ENCODE data around the gene COQ7.

Gene COQ7
- 12.1 to 19.9 (median 16.3) reads per million in 3 donors for total RNA-seq

GRCh38 chr16:19067349-19068236 lies at the start of gene COQ7:
Gene COQ7, plus strand, starts transcription at chr16:19067614. Its CDS starts 51 bp downstream, at chr16:19067665.
- no peaks in the 10 kb centered on the region for H3K27me3 ChIP-seq (replicated peaks; ENCODE audit: control insufficient read depth, insufficient read depth, low read length, poor library complexity, severe bottlenecking)
- peak within 1 kb of the TSS; percentile 75 for H3K4me3 ChIP-seq (ENCODE audit: insufficient read depth, low read depth, low read length, poor library complexity, severe bottlenecking)
- H3K27ac ChIP-seq (ENCODE audit: insufficient read depth, low read length, poor library complexity, severe bottlenecking) = peak within 1 kb of the TSS; percentile 100
- no peaks in the 10 kb centered on the region for H3K9me3 ChIP-seq (ENCODE audit: control insufficient read depth, low read length)
- H3K36me3 ChIP-seq (ENCODE audit: control insufficient read depth, insufficient read depth, low read length) = no peaks in the 10 kb centered on the region
- peak; percentile 97 to 98 (median 97) for DNase-seq
- H3K4me1 ChIP-seq (ENCODE audit: control insufficient read depth, insufficient read depth, low read length, poor library complexity, severe bottlenecking) = peaks cover 4% of the 10 kb centered on the region

- H3K27me3 ChIP-seq (replicated peaks; ENCODE audit: control insufficient read depth, insufficient read depth, low read length, poor library complexity, severe bottlenecking) = no peaks in the 10 kb centered on the region
- H3K27ac ChIP-seq (ENCODE audit: insufficient read depth, low read length, poor library complexity, severe bottlenecking) = no peak overlapping the region
- no peak overlapping the region for H3K4me3 ChIP-seq (ENCODE audit: insufficient read depth, low read depth, low read length, poor library complexity, severe bottlenecking)
- H3K4me1 ChIP-seq (ENCODE audit: control insufficient read depth, insufficient read depth, low read length, poor library complexity, severe bottlenecking) = no peaks in the 10 kb centered on the region
- no peak for DNase-seq
- H3K36me3 ChIP-seq (ENCODE audit: control insufficient read depth, insufficient read depth, low read length) = no peaks in the 10 kb centered on the region
- H3K9me3 ChIP-seq (ENCODE audit: control insufficient read depth, low read length) = no peaks in the 10 kb centered on the region
These were observed 46.7 kb upstream of the COQ7 start for GRCh38 chr16:19020689-19021088.

GRCh38 chr16:19021747-19022146 lies 45.7 kb upstream of the COQ7 start:
- H3K36me3 ChIP-seq (ENCODE audit: control insufficient read depth, insufficient read depth, low read length) = no peaks in the 10 kb centered on the region
- H3K4me3 ChIP-seq (ENCODE audit: insufficient read depth, low read depth, low read length, poor library complexity, severe bottlenecking) = no peak overlapping the region
- no peak for DNase-seq
- no peaks in the 10 kb centered on the region for H3K4me1 ChIP-seq (ENCODE audit: control insufficient read depth, insufficient read depth, low read length, poor library complexity, severe bottlenecking)
- H3K27ac ChIP-seq (ENCODE audit: insufficient read depth, low read length, poor library complexity, severe bottlenecking) = no peak overlapping the region
- H3K9me3 ChIP-seq (ENCODE audit: control insufficient read depth, low read length) = no peaks in the 10 kb centered on the region
- H3K27me3 ChIP-seq (replicated peaks; ENCODE audit: control insufficient read depth, insufficient read depth, low read length, poor library complexity, severe bottlenecking) = no peaks in the 10 kb centered on the region

- Histone ChIP-seq H3K4me3 (ENCODE audit: insufficient read depth, low read depth, low read length, poor library complexity, severe bottlenecking) (no peak overlapping the region), H3K27me3 (replicated peaks; ENCODE audit: control insufficient read depth, insufficient read depth, low read length, poor library complexity, severe bottlenecking) (no peaks in the 10 kb centered on the region), H3K27ac (ENCODE audit: insufficient read depth, low read length, poor library complexity, severe bottlenecking) (no peak overlapping the region), H3K9me3 (ENCODE audit: control insufficient read depth, low read length) (no peaks in the 10 kb centered on the region), H3K36me3 (ENCODE audit: control insufficient read depth, insufficient read depth, low read length) (no peaks in the 10 kb centered on the region), H3K4me1 (ENCODE audit: control insufficient read depth, insufficient read depth, low read length, poor library complexity, severe bottlenecking) (no peaks in the 10 kb centered on the region)
- no peak for DNase-seq
These were observed 40.0 kb upstream of the COQ7 start for GRCh38 chr16:19027416-19027815.

- Histone ChIP-seq H3K27ac (ENCODE audit: insufficient read depth, low read length, poor library complexity, severe bottlenecking) (no peak overlapping the region), H3K27me3 (replicated peaks; ENCODE audit: control insufficient read depth, insufficient read depth, low read length, poor library complexity, severe bottlenecking) (no peaks in the 10 kb centered on the region)
- DNase-seq = no peak
These were observed 37.4 kb upstream of the COQ7 start for GRCh38 chr16:19029980-19030379.

GRCh38 chr16:19031738-19032137 lies 35.7 kb upstream of the COQ7 start:
- DNase-seq = no peak
- Histone ChIP-seq H3K4me3 (ENCODE audit: insufficient read depth, low read depth, low read length, poor library complexity, severe bottlenecking) (no peak overlapping the region), H3K9me3 (ENCODE audit: control insufficient read depth, low read length) (no peaks in the 10 kb centered on the region), H3K27ac (ENCODE audit: insufficient read depth, low read length, poor library complexity, severe bottlenecking) (no peak overlapping the region), H3K36me3 (ENCODE audit: control insufficient read depth, insufficient read depth, low read length) (no peaks in the 10 kb centered on the region), H3K4me1 (ENCODE audit: control insufficient read depth, insufficient read depth, low read length, poor library complexity, severe bottlenecking) (no peaks in the 10 kb centered on the region), H3K27me3 (replicated peaks; ENCODE audit: control insufficient read depth, insufficient read depth, low read length, poor library complexity, severe bottlenecking) (no peaks in the 10 kb centered on the region)

More at GRCh38 chr16:19029980-19030379, 37.4 kb upstream of the COQ7 start:
- Histone ChIP-seq H3K4me3 (ENCODE audit: insufficient read depth, low read depth, low read length, poor library complexity, severe bottlenecking) (no peak overlapping the region), H3K9me3 (ENCODE audit: control insufficient read depth, low read length) (no peaks in the 10 kb centered on the region), H3K36me3 (ENCODE audit: control insufficient read depth, insufficient read depth, low read length) (no peaks in the 10 kb centered on the region), H3K4me1 (ENCODE audit: control insufficient read depth, insufficient read depth, low read length, poor library complexity, severe bottlenecking) (no peaks in the 10 kb centered on the region)

- no peaks in the 10 kb centered on the region for H3K4me1 ChIP-seq (ENCODE audit: control insufficient read depth, insufficient read depth, low read length, poor library complexity, severe bottlenecking)
- H3K4me3 ChIP-seq (ENCODE audit: insufficient read depth, low read depth, low read length, poor library complexity, severe bottlenecking) = no peak overlapping the region
- no peaks in the 10 kb centered on the region for H3K36me3 ChIP-seq (ENCODE audit: control insufficient read depth, insufficient read depth, low read length)
- H3K27ac ChIP-seq (ENCODE audit: insufficient read depth, low read length, poor library complexity, severe bottlenecking) = no peak overlapping the region
- H3K9me3 ChIP-seq (ENCODE audit: control insufficient read depth, low read length) = no peaks in the 10 kb centered on the region
- no peaks in the 10 kb centered on the region for H3K27me3 ChIP-seq (replicated peaks; ENCODE audit: control insufficient read depth, insufficient read depth, low read length, poor library complexity, severe bottlenecking)
- DNase-seq = no peak
These were observed 33.7 kb upstream of the COQ7 start for GRCh38 chr16:19033761-19034160.

- H3K27me3 ChIP-seq (replicated peaks; ENCODE audit: control insufficient read depth, insufficient read depth, low read length, poor library complexity, severe bottlenecking) = no peaks in the 10 kb centered on the region
- DNase-seq = no peak
- H3K9me3 ChIP-seq (ENCODE audit: control insufficient read depth, low read length) = no peaks in the 10 kb centered on the region
These were observed 27.0 kb upstream of the COQ7 start for GRCh38 chr16:19040400-19040799.

GRCh38 chr16:19044769-19045168 lies 22.6 kb upstream of the COQ7 start:
- H3K27ac ChIP-seq (ENCODE audit: insufficient read depth, low read length, poor library complexity, severe bottlenecking) = no peak overlapping the region
- no peaks in the 10 kb centered on the region for H3K27me3 ChIP-seq (replicated peaks; ENCODE audit: control insufficient read depth, insufficient read depth, low read length, poor library complexity, severe bottlenecking)
- no peak for DNase-seq
- H3K9me3 ChIP-seq (ENCODE audit: control insufficient read depth, low read length) = no peaks in the 10 kb centered on the region
- H3K36me3 ChIP-seq (ENCODE audit: control insufficient read depth, insufficient read depth, low read length) = no peaks in the 10 kb centered on the region
- H3K4me3 ChIP-seq (ENCODE audit: insufficient read depth, low read depth, low read length, poor library complexity, severe bottlenecking) = no peak overlapping the region
- no peaks in the 10 kb centered on the region for H3K4me1 ChIP-seq (ENCODE audit: control insufficient read depth, insufficient read depth, low read length, poor library complexity, severe bottlenecking)

More at GRCh38 chr16:19040400-19040799, 27.0 kb upstream of the COQ7 start:
- Histone ChIP-seq H3K4me1 (ENCODE audit: control insufficient read depth, insufficient read depth, low read length, poor library complexity, severe bottlenecking) (no peaks in the 10 kb centered on the region), H3K27ac (ENCODE audit: insufficient read depth, low read length, poor library complexity, severe bottlenecking) (no peak overlapping the region), H3K36me3 (ENCODE audit: control insufficient read depth, insufficient read depth, low read length) (no peaks in the 10 kb centered on the region), H3K4me3 (ENCODE audit: insufficient read depth, low read depth, low read length, poor library complexity, severe bottlenecking) (no peak overlapping the region)

- Histone ChIP-seq H3K27me3 (replicated peaks; ENCODE audit: control insufficient read depth, insufficient read depth, low read length, poor library complexity, severe bottlenecking) (no peaks in the 10 kb centered on the region), H3K9me3 (ENCODE audit: control insufficient read depth, low read length) (no peaks in the 10 kb centered on the region), H3K4me3 (ENCODE audit: insufficient read depth, low read depth, low read length, poor library complexity, severe bottlenecking) (no peak overlapping the region), H3K27ac (ENCODE audit: insufficient read depth, low read length, poor library complexity, severe bottlenecking) (no peak overlapping the region), H3K36me3 (ENCODE audit: control insufficient read depth, insufficient read depth, low read length) (no peaks in the 10 kb centered on the region), H3K4me1 (ENCODE audit: control insufficient read depth, insufficient read depth, low read length, poor library complexity, severe bottlenecking) (no peaks in the 10 kb centered on the region)
- no peak for DNase-seq
These were observed 21.4 kb upstream of the COQ7 start for GRCh38 chr16:19046062-19046461.
